ENCODE measurements around the gene CETP.

GRCh38 chr16:56964243-56965148 lies 2.7 kb downstream of the CETP start:
- TF ChIP-seq PHF8 (conservative IDR thresholded peaks at IDR 0.05; ENCODE audit: low read depth, low read length) (no peak), CTCF (IDR thresholded peaks at IDR 0.05; ENCODE audit: control extremely low read depth in 1 of 3, insufficient read depth in 1 of 3, low read depth in 1 of 3, low read length in 3 of 3) (peak; percentile 98 to 100 (median 99))
